ENCODE results near the gene NEK9. TPM values are rescaled to one million over a fixed set of nuclear protein-coding genes. Genes with fewer than 3 reads are reported as not detected.

Gene NEK9
- total and polyA plus RNA-seq, 10 of the 15 experiments (the other 5 are each of a cell fraction or from before 2014, with no cell fraction given): 6.0 to 78.8 (median 44.7) TPM

GRCh38 chr14:75098212-75098611 is 28.6 kb downstream of the NEK9 start:
- DNase-seq (ENCODE audit: low read depth, low spot score): no peak
- no TSS peak for BruUV-seq (replicated peaks)
- in situ Hi-C loops (cut with MboI) (no loop called here), intact Hi-C loops (cut with micrococcal nuclease; ENCODE audit: unreplicated experiment) (no loop called here)
- Histone ChIP-seq H2AFZ (ENCODE audit: control insufficient read depth, low read depth, low read length) (no peak overlapping the region), H3K4me2 (ENCODE audit: control insufficient read depth, insufficient read depth) (no peak overlapping the region), H4K20me1 (ENCODE audit: control insufficient read depth, insufficient read depth) (no peaks in the 10 kb centered on the region; the same call in 1 of the 2 replicates), H3K36me3 (ENCODE audit: control insufficient read depth in 2 of 2, insufficient read depth in 2 of 2, low read length in 1 of 2) (peaks cover 0 to 10% of the 10 kb centered on the region in 2 experiments; a peak in 3 of 4 replicates), H3K79me2 (ENCODE audit: control insufficient read depth, insufficient read depth, low read length) (no peaks in the 10 kb centered on the region), H3K27ac (ENCODE audit: control insufficient read depth, insufficient read depth) (no peak overlapping the region), H3K9me3 (replicated peaks; ENCODE audit: control insufficient read depth, insufficient read depth, low read length) (no peaks in the 10 kb centered on the region), H3K9ac (ENCODE audit: control insufficient read depth, insufficient read depth, low read length) (no peak overlapping the region), H3K4me1 (ENCODE audit: control insufficient read depth, insufficient read depth, low read length) (no peaks in the 10 kb centered on the region), H3K4me3 (no peak overlapping the region), H3K27me3 (replicated peaks in 1 of 2; ENCODE audit: control insufficient read depth in 2 of 2, insufficient read depth in 2 of 2, low read length in 1 of 2) (no peaks in the 10 kb centered on the region)
- ChIA-PET CTCF (interaction anchor here (1.9 kb wide), 1 partner anchor 10 kb away, joined by 6 read pairs; no protein-coding TSS in a partner anchor), SMC1A (ENCODE audit: uncharacterized antibody, unreplicated experiment) (interaction anchor here (1.0 kb wide), 1 partner anchor 154 kb away, joined by 4 read pairs; no protein-coding TSS in a partner anchor), POLR2A (no interaction called here), RAD21 (ENCODE audit: unreplicated experiment) (no interaction called here)
- no peak for FAIRE-seq
- ATAC-seq: no peak
- no peak for TF ChIP-seq TCF7 (IDR thresholded peaks at IDR 0.05; ENCODE audit: borderline replicate concordance)
- no peak for TF ChIP-seq SUZ12 (IDR thresholded peaks at IDR 0.05; ENCODE audit: unreplicated experiment)
- no peak for TF ChIP-seq DPF2 (IDR thresholded peaks at IDR 0.05)
- TF ChIP-seq LARP7 (IDR thresholded peaks at IDR 0.05): no peak
- no peak for TF ChIP-seq RCOR1 (conservative IDR thresholded peaks at IDR 0.05; ENCODE audit: low read depth, low read length)

- intact Hi-C loops (cut with micrococcal nuclease; ENCODE audit: unreplicated experiment) (no loop called here), in situ Hi-C loops (cut with MboI) (no loop called here)
- Histone ChIP-seq H3K4me3 (no peak overlapping the region), H2AFZ (ENCODE audit: control insufficient read depth, low read depth, low read length) (no peak overlapping the region), H3K4me2 (ENCODE audit: control insufficient read depth, insufficient read depth) (no peak overlapping the region), H3K27me3 (replicated peaks in 1 of 2; ENCODE audit: control insufficient read depth in 2 of 2, insufficient read depth in 2 of 2, low read length in 1 of 2) (no peaks in the 10 kb centered on the region), H3K36me3 (ENCODE audit: control insufficient read depth in 2 of 2, insufficient read depth in 2 of 2, low read length in 1 of 2) (peaks cover 0 to 10% of the 10 kb centered on the region in 2 experiments; a peak in 3 of 4 replicates), H3K79me2 (ENCODE audit: control insufficient read depth, insufficient read depth, low read length) (no peaks in the 10 kb centered on the region), H4K20me1 (ENCODE audit: control insufficient read depth, insufficient read depth) (no peaks in the 10 kb centered on the region; the same call in 1 of the 2 replicates), H3K27ac (ENCODE audit: control insufficient read depth, insufficient read depth) (no peak overlapping the region), H3K4me1 (ENCODE audit: control insufficient read depth, insufficient read depth, low read length) (no peaks in the 10 kb centered on the region), H3K9me3 (replicated peaks; ENCODE audit: control insufficient read depth, insufficient read depth, low read length) (no peaks in the 10 kb centered on the region), H3K9ac (ENCODE audit: control insufficient read depth, insufficient read depth, low read length) (no peak overlapping the region)
- CTCF ChIA-PET: interaction anchor here (1.9 kb wide), 1 partner anchor 8 kb away, joined by 6 read pairs; no protein-coding TSS in a partner anchor
- no TSS peak for BruUV-seq (replicated peaks)
- 87% methylated on average over 6 of the region's 6 CpGs for WGBS (ENCODE audit: insufficient coverage, insufficient replicate concordance, low lambda C conversion rate, missing lambda C conversion rate)
- RAD21 ChIA-PET (ENCODE audit: unreplicated experiment): no interaction called here
- POLR2A ChIA-PET: no interaction called here
- DNase-seq (ENCODE audit: low read depth, low spot score): no peak
- ATAC-seq: no peak
- no peak for FAIRE-seq
- SMC1A ChIA-PET (ENCODE audit: uncharacterized antibody, unreplicated experiment): interaction anchor here (1.0 kb wide), 1 partner anchor 9 kb away, joined by 3 read pairs; no protein-coding TSS in a partner anchor
- TF ChIP-seq ZNF274 (IDR thresholded peaks at IDR 0.05; ENCODE audit: insufficient read depth, insufficient read length) (no peak), NKRF (conservative IDR thresholded peaks at IDR 0.05) (no peak), HCFC1 (IDR thresholded peaks at IDR 0.05; ENCODE audit: low read length) (no peak), ZNF207 (IDR thresholded peaks at IDR 0.05; ENCODE audit: borderline replicate concordance) (no peak), BMI1 (IDR thresholded peaks at IDR 0.05; ENCODE audit: borderline replicate concordance) (no peak), STAT3 (IDR thresholded peaks at IDR 0.05; ENCODE audit: low read depth, low read length) (no peak), RFX5 (IDR thresholded peaks at IDR 0.05; ENCODE audit: low read depth, low read length) (no peak), SPI1 (IDR thresholded peaks at IDR 0.05; ENCODE audit: borderline replicate concordance, insufficient read depth, low read depth, low read length) (no peak), SIN3A (IDR thresholded peaks at IDR 0.05; ENCODE audit: low read depth, low read length) (no peak), SIX5 (IDR thresholded peaks at IDR 0.05; ENCODE audit: low read depth, low read length, severe bottlenecking) (no peak)
These were observed 29.9 kb downstream of the NEK9 start for GRCh38 chr14:75096959-75097358.
